Lower lobe of right lung (tissue), 2 donors: ENCODE measurements around the gene GCSAM. TPM values are rescaled to one million over a fixed set of nuclear protein-coding genes. Genes with fewer than 3 reads are reported as not detected.

Source experiments
- ATAC-seq, 2 donors: fragments of 200-7000 bp; cut with Tn5 transposase; one replicate each; pipeline ENCODE4 v1.9.1; 2020 to 2022; ENCODE audit warnings: mild to moderate bottlenecking in 2 of 2, moderate library complexity in 2 of 2
- DNase-seq: peaks from one replicate; pipeline ENCODE4 v3.0.0-alpha.2; 2020
- H3K27ac ChIP-seq: fragments of 200-600 bp; one replicate; pipeline ENCODE4 v1.8.0; 2022
- H3K27me3 ChIP-seq: fragments of 200-600 bp; one replicate; pipeline ENCODE4 v1.8.0; 2022; ENCODE audit warnings: low read depth
- H3K36me3 ChIP-seq: fragments of 200-600 bp; one replicate; pipeline ENCODE4 v1.8.0; 2022; ENCODE audit warnings: mild to moderate bottlenecking
- H3K4me1 ChIP-seq: fragments of 200-600 bp; one replicate; pipeline ENCODE4 v1.8.0; 2022
- H3K4me3 ChIP-seq: fragments of 200-600 bp; one replicate; pipeline ENCODE4 v1.8.0; 2022; ENCODE audit warnings: mild to moderate bottlenecking
- H3K9me3 ChIP-seq: fragments of 200-600 bp; one replicate; pipeline ENCODE4 v1.8.0; 2022
- intact Hi-C: fragments of 100-400 bp; cut with DNase I; formaldehyde crosslinking; loops from one replicate; pipeline ENCODE4 v1.11.0; 2022
- total RNA-seq: library from RNA; stranded (reverse); fragmentation: NEBNext Ultra II Directional; extraction: Animal tissue kit (Norgen Biotek cat#: 25700); gene quantifications from one replicate; pipeline ENCODE4 v1.2.1, GENCODE V29; 2021
- TF ChIP-seq, protein P1 (sequence below): fragments of 200-600 bp; IDR thresholded peaks from one replicate; pipeline ENCODE4 v1.8.0; 2022; ENCODE audit warnings: antibody characterized with exemption, mild to moderate bottlenecking
- donor health status: DM: no; HTN: yes; CAD: no; lungs with severe emphysema.

GCSAM gene
- total RNA-seq, 1 donor from 2014 or later, result 1.5 TPM

DNA sequence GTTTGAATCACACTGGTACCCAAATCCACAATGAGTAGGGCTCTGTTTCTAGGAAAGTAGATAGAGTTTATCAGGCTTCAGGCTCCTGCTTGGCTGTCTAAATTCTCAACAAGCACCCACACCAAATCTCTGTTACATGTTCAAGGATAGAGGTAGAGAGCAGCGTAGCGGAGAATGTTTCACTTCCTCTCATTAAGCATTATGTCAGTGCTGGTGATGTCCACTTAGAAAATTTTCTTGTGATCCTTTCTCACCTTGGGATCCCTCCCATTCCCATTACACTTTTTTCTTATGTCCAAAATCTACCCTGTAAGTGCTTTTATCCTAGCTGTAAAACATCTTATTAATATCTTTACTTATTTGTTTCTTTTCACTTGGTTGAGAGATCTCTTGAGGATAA lies 34.7 kb upstream of the GCSAM start:
- H3K27me3 ChIP-seq, result no peaks in the 10 kb centered on the region
- H3K36me3 ChIP-seq, result no peaks in the 10 kb centered on the region
- intact Hi-C loops, result no loop called here
- no peaks in the 10 kb centered on the region for H3K4me1 ChIP-seq
- H3K27ac ChIP-seq, result no peak overlapping the region
- ATAC-seq (no peak), DNase-seq (no peak)
- TF ChIP-seq, protein P1, sequence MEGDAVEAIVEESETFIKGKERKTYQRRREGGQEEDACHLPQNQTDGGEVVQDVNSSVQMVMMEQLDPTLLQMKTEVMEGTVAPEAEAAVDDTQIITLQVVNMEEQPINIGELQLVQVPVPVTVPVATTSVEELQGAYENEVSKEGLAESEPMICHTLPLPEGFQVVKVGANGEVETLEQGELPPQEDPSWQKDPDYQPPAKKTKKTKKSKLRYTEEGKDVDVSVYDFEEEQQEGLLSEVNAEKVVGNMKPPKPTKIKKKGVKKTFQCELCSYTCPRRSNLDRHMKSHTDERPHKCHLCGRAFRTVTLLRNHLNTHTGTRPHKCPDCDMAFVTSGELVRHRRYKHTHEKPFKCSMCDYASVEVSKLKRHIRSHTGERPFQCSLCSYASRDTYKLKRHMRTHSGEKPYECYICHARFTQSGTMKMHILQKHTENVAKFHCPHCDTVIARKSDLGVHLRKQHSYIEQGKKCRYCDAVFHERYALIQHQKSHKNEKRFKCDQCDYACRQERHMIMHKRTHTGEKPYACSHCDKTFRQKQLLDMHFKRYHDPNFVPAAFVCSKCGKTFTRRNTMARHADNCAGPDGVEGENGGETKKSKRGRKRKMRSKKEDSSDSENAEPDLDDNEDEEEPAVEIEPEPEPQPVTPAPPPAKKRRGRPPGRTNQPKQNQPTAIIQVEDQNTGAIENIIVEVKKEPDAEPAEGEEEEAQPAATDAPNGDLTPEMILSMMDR, result no peak
- no peak overlapping the region for H3K4me3 ChIP-seq
- H3K9me3 ChIP-seq, result no peaks in the 10 kb centered on the region

DNA sequence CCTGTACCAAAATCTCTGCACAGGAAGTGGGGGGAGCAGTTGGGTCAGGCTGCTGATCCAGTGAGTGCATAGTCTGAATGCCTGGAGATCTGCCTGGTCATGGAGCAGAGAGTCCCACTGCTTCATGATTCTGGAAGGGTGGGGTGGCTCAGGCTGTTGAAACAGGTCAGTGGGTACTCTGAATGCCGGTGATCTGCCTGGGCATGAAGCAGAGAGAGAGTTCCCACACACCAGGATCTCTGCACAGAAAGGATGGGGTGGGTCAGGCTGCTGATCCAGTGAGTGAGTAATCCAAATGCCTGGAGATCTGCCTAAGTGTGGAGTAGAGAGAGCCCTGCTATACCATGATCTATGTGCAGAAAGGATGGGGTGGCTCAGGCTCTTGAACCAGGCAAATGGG lies 16.1 kb upstream of the GCSAM start:
- H3K36me3 ChIP-seq, result no peaks in the 10 kb centered on the region
- intact Hi-C loops, result no loop called here
- H3K4me1 ChIP-seq, result no peaks in the 10 kb centered on the region
- H3K27ac ChIP-seq, result no peak overlapping the region
- H3K9me3 ChIP-seq, result peaks cover 8% of the 10 kb centered on the region
- no peak for DNase-seq
- no peak overlapping the region for H3K4me3 ChIP-seq
- H3K27me3 ChIP-seq, result no peaks in the 10 kb centered on the region
- ATAC-seq, result no peak
- TF ChIP-seq, protein P1, result no peak

DNA sequence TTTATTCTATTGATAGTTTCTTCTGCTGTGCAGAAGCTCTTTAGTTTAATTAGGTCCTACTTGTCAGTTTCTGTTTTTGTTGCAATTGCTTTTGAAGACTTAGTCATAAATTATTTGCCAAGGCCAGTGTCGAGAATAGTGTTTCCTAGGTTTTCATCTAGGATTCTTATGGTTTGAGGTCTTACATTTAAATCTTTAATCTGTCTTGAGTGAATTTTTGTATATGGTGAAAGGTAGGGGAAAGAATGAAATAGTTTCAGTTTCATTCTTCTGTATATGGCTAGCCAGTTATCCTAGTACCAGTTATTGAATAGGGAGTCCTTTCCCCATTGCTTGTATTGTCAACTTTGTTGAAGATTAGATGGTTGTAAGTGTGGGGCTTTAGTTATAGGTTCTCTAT lies 10.6 kb upstream of the GCSAM start:
- TF ChIP-seq, protein P1, result no peak
- no peaks in the 10 kb centered on the region for H3K4me1 ChIP-seq
- no peak overlapping the region for H3K4me3 ChIP-seq
- no peaks in the 10 kb centered on the region for H3K27me3 ChIP-seq
- no peaks in the 10 kb centered on the region for H3K36me3 ChIP-seq
- ATAC-seq, result no peak
- H3K9me3 ChIP-seq, result peaks cover 8% of the 10 kb centered on the region
- DNase-seq, result no peak
- intact Hi-C loops, result no loop called here
- H3K27ac ChIP-seq, result no peak overlapping the region

DNA sequence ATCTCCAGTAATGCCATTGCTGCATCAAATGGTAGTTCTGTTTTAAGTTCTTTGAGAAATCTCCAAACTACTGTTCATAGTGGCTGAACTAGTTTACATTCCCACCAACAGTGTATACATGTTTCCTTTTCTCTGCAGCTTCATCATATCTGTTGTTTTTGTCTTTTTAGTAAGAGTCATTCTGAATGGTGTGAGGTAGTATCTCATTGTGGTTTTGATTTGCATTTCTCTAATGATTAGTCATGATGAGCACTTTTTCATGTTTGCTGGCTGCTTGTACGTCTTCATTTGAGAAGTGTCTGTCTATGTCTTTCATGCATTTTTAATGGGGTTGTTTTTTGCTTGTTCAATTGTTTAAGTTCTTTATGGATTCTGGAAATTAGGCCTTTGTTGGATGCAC lies 10.2 kb upstream of the GCSAM start:
- Histone ChIP-seq H3K4me3 (no peak overlapping the region), H3K4me1 (no peaks in the 10 kb centered on the region), H3K9me3 (peaks cover 8% of the 10 kb centered on the region), H3K27ac (no peak overlapping the region), H3K27me3 (no peaks in the 10 kb centered on the region), H3K36me3 (no peaks in the 10 kb centered on the region)
- TF ChIP-seq, protein P1, result no peak
- DNase-seq (no peak), ATAC-seq (no peak)
- intact Hi-C loops, result no loop called here

DNA sequence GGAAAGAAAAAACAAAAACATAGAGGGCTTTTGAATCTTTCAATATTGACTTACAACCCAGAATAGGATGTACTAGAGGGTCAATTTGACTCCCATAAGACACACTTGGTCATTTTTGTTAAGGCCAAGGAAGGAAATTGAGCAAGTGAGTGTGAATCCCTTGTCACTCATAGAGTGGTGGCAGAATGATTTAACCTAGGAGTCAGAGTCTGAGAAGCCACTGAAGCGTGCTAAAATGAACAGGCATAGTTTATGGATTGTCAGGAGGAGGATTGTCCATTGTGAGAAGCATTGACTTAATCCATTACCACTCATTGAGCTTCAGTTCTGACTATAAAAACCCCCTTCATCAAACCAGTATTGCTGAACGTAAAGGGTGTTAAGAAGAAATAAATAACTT lies 8.2 kb upstream of the GCSAM start:
- no peak overlapping the region for H3K4me3 ChIP-seq
- DNase-seq (no peak), ATAC-seq (no peak)
- H3K9me3 ChIP-seq, result peaks cover 8% of the 10 kb centered on the region
- intact Hi-C loops, result no loop called here
- no peak overlapping the region for H3K27ac ChIP-seq
- H3K4me1 ChIP-seq, result peaks cover 5% of the 10 kb centered on the region
- H3K36me3 ChIP-seq, result no peaks in the 10 kb centered on the region
- no peaks in the 10 kb centered on the region for H3K27me3 ChIP-seq
- TF ChIP-seq, protein P1, result no peak

DNA sequence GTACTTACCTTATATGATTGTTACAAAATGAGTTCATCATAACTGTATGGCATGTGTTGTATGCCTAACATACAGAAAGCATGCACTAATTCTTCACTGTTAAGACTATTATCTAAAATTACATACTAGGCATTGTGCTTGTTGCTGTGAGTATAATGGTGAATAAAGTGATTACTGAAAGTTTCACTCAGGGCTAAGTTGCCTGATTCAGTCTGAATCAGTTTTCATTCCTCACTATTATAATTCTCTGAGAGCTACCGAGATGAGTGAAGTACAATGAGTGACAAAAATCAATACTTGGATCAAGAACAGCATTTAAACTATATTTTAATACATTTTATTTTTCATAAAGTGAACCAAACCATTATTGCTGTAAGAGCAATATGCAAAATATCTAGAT lies 7.5 kb upstream of the GCSAM start:
- Histone ChIP-seq H3K27me3 (no peaks in the 10 kb centered on the region), H3K4me3 (no peak overlapping the region), H3K9me3 (peaks cover 8% of the 10 kb centered on the region), H3K27ac (no peak overlapping the region), H3K4me1 (peaks cover 5% of the 10 kb centered on the region), H3K36me3 (no peaks in the 10 kb centered on the region)
- intact Hi-C loops, result no loop called here
- DNase-seq (no peak), ATAC-seq (no peak)
- TF ChIP-seq, protein P1, result no peak
